ENCODE measurements around the gene TOM1L2.

DNA sequence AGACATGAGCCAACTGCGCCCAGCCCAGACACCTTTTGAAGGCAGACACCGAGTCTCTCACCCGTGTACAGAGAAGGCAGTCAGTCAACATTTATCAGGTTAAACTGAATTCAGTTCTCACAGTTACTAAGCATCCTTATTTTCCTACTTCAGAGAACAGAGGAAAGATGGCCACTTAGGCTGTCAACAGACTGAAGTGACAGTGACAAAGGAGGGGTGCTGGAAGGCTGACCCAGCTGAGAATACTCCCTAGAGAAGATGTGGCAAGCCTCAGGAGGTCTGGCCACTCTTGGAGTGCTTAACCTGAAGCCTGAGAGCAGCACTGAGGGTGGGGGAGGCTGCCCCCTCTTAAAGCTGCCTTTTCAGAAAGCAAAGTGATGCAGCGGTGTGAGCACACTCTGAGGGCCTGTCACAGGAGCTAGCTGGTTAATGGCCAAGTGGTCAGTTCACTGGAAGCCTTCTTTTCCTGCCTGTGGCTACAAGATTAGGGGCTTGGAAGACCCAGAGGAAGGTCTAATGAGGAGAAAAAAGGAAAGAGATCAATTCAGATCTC, 84.4 kb downstream of the TOM1L2 start:
- TF ChIP-seq, protein P1, sequence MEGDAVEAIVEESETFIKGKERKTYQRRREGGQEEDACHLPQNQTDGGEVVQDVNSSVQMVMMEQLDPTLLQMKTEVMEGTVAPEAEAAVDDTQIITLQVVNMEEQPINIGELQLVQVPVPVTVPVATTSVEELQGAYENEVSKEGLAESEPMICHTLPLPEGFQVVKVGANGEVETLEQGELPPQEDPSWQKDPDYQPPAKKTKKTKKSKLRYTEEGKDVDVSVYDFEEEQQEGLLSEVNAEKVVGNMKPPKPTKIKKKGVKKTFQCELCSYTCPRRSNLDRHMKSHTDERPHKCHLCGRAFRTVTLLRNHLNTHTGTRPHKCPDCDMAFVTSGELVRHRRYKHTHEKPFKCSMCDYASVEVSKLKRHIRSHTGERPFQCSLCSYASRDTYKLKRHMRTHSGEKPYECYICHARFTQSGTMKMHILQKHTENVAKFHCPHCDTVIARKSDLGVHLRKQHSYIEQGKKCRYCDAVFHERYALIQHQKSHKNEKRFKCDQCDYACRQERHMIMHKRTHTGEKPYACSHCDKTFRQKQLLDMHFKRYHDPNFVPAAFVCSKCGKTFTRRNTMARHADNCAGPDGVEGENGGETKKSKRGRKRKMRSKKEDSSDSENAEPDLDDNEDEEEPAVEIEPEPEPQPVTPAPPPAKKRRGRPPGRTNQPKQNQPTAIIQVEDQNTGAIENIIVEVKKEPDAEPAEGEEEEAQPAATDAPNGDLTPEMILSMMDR (IDR thresholded peaks at IDR 0.05), result no peak
- TF ChIP-seq POLR2A (IDR thresholded peaks at IDR 0.05), result no peak

Data from uterus (tissue), 2 donors.